GM19438 (cell line): ENCODE results near the gene RNF166.
"Not testable (repeated sequence)": the region's sequence is repeated elsewhere in the genome, so short reads cannot be mapped to it uniquely, and the experiment has no call there.

ENCODE experiments used
- ATAC-seq: cut with Tn5 transposase; IDR thresholded peaks from one replicate; pipeline ENCODE4 v1.9.1; 2021; ENCODE audit warnings: low read depth; ENCODE audit not compliant: unreplicated experiment

RNF166 gene

DNA sequence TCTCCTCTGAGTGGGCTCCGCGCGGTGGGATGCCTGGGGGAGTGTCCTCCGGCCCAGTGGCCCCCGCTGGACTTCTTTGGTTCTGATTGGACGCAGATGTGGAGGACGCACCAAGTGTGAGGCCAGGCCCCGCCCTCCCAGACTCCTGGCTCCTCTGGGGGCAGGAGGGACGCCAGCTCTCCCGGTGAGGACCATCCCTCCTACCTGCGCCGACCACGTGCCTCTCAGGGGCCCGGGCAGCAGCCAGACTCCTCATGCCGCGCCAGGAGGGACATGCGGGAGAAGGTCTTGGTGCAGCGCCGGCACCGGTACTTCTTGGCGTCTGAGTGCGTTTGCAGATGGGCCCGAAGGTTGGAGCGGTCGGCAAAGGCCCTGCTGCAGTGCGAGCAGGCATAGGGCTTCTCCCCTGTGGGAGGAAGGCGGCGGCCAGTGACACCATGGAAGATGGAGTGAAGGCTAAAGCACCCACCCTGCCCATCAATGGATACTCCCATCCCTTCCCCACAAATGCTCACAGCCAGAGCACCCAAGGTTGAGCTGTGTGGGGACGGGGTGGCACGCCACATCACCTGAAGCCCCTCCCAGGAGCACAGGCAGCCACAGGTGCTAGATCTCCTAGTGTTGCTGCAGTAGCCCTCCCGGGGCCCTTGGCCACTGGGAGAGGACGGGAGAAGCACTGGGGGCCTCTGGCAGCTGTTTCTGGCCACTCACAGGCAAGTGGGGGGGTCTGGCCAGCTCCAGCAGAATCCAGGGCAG is 27.8 kb downstream of the RNF166 start:
- ATAC-seq: no peak

GRCh38 chr16:88677721-88678120 is 28.5 kb downstream of the RNF166 start:
- no peak for ATAC-seq

DNA sequence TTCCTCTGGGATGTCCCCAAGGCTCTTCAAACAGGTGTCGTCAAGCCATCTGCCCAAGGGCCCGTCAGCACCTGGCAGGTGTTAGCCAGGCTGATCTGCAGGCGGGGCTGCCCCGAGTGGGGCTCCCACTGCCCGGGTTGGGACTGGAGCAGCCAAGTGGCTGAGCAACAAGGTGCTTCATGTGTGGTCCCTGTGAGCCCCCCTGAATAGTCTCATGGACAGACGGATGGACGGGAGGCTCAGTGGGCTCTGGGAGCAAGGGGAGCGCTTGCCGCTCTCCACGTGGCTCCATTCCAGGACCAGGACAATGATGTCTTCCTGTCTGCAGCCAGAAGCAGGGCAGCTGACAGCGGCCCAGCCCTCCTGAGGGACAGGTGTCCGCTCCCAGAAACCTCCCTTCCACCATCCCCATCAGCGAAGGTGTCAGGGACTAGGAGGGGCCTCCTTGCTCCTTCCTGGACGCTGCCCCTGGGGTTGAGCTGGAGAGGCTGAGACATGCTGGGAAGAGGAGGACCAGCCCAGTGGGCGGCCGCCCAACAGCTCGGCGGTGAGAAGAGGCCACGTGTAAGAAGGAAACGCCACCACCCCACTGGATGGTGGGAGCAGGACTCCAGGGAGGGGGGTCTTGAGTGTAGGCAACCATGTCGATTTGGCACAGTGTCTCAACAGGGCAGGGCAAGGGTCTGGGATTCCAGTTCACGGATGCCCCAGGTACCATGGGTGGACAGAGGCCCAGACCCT is 29.5 kb downstream of the RNF166 start:
- ATAC-seq: no peak

- ATAC-seq: no peak
Observed at GRCh38 chr16:88673716-88674379, 32.4 kb downstream of the RNF166 start.

DNA sequence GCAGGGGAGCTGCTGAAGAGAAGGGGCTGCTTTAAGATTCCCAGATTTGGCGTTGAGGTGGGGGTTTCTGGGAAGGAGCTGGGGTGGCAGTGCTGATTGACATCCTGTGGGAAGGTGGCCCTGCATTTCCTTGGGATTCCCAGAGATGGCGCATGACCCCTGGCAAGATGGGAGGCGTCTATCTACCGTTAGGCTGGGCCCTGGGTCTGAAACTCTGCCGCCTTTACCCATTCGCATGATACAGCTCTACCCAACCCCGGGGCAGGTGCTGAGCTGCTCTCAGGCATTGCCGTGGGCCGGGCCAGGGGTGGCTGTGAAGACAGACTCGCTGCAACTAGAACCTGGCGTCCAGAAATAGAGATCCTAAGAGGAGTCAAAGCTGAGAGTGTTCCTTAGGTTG is 33.4 kb downstream of the RNF166 start:
- ATAC-seq: no peak

DNA sequence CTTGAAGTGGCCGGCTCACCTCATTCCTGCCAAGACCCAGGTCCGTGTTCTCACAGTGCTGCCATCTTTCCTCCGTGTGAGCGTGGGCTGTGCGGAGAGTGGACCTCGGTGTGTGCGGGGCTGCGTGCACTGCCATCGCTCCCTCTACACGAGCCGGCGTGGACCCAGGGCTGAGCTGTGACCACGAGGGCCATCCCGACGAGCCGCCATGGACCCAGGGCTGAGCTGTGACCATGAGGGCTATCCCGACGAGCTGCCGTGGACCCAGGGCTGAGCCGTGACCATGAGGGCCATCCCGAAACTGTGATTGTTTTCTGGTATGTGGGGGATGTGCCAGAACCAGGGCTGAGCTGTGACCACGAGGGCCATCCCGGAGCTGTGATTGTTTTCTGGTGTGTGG is 34.4 kb downstream of the RNF166 start:
- ATAC-seq: no peak

DNA sequence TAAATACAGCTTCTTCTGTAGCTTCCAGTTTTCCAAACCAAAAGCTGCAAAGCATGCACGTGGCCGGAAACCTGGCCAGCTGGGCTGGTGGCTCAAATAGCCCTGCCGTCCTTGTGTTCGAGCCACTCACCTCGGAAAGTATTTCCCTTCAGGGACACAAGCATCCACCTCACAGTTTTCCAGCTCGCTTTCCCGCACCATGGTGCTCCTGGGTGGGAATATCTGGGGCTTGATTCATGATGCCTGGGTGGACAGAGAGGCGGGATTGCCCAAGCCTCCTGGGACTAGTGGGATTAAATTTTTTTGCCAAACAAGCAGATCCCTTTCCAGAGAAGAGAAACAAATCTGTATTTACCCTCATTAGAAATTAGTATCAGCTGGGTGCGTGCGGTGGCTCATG is 36.2 kb downstream of the RNF166 start:
- ATAC-seq: no peak

GRCh38 chr16:88669493-88669892 is 36.7 kb downstream of the RNF166 start:
- not testable (repeated sequence) for ATAC-seq

DNA sequence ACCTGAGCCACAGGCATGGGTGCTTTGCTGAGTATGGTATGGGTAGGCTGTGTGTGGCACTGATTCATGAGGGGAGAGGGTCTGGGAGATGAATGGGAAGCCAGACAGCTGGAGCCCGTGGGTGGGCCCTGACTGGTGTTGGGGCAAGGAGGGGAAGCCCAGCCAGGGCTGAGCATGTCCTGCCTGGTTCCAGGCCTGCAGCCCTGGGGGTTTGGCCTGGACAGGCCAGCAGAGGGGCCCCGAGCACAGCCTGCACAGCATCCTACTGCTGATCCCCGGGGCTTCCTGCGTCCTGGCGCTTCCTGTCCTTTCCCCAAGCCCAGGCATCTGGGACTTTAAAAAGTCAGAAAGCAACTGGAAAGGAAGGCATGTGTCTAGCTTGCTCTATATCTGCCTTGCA is 38.7 kb downstream of the RNF166 start:
- no peak for ATAC-seq

GRCh38 chr16:88665570-88665969 is 40.6 kb downstream of the RNF166 start:
- ATAC-seq: no peak

DNA sequence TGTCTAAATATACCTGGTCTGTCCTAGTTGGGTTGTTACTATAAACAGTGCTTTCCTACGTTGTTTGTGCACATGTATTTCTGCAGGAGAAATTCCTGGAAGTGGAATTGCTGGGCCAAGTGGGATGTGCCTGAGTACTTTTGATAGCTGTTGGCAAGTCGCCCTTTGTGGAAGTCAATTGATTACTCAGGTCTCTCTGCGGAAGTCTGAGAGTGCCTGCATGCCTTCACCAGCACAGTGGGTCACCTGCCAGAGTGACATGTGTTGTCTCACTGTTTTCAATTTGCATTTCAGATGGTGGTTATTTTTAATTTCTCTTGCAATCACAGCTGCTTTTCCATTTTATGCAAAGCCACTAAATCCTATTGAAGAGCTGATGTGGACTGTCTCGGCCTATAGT is 41.1 kb downstream of the RNF166 start:
- no peak for ATAC-seq

DNA sequence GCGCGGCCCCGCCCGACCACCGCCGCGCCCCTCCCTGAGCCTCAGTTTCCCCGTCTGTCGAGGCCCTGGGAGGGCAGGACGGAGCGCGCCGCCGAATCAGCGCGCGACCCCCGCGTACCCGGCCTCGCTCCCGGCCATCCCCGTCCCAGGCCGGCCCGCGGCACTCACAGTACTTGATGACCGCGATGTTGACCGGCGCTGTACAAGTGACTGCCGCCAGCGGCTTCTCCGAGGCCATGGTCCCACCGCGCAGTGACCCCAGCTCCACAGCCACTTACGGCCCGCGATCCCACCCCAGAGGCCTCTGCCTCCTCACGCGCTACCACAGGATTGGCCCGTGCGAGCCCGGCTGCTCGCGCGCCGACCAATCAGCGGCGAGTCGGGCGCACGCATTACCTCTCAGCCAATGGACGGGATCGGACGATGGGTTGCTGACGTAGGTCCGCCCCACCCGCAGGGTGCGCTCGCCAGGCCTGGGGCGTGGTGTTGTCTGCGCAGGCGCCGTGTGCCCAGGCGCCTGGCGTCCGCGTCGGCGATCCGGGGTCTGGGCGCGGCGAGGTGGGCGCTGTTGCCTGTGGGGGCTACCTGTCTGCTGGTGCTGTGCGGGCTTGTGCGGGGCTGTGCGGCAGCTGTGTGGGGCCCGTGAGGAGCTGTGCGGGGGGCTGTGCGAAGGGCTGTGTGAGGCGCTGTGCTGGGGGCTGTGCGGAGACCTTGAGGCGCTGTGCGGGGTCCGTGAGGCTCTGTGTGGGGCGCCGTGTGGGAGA is 43.2 kb downstream of the RNF166 start, which contains the start of gene MVD:
Gene MVD, minus strand, starts transcription at position 249 of the 764 bp plus-strand sequence. Its CDS starts 11 bp downstream, at position 238.
- ATAC-seq: peak; percentile 92

GRCh38 chr16:88662222-88662842 is 43.9 kb downstream of the RNF166 start:
- peak; percentile 4 for ATAC-seq

DNA sequence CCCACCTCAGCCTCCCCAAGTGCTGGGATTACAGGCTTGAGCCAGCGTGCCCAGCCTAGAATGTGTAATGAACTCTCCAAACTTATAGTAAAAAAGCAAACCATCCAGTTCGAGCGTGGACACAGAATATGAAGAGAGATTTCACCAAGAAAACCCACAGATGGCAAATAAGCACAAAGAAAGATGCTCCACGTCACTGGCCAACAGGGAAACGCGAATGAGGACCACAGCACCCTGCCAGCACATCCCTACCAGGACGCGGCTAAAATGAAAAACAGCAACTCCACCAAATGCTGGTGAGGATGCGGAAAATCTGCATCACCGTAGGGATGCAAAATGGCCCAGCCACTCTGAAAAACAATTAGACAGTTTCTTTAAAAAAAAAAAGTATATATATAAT is 44.7 kb downstream of the RNF166 start:
- ATAC-seq: no peak

- ATAC-seq: no peak
Observed at GRCh38 chr16:88659160-88659559, 47.0 kb downstream of the RNF166 start.

DNA sequence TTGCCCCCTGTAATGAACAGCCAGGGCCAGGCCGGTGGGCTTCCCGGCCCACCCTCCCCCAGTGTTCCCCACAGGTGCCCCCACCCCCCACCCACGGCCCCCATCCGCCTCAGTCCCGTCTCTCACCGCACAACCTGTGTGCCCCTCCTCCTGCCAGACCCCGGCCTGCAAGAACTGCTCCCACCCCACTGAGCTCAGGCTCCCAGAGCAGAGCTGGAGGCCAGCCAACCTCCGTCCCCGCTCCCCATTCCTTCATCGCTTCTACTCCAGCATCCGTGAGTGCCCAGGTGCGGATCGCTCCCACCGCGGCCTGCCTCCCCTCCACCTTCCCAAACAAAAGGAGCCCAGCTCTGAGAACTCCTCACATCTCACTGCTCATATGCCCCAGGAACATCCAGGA is 47.5 kb downstream of the RNF166 start:
- no peak for ATAC-seq

DNA sequence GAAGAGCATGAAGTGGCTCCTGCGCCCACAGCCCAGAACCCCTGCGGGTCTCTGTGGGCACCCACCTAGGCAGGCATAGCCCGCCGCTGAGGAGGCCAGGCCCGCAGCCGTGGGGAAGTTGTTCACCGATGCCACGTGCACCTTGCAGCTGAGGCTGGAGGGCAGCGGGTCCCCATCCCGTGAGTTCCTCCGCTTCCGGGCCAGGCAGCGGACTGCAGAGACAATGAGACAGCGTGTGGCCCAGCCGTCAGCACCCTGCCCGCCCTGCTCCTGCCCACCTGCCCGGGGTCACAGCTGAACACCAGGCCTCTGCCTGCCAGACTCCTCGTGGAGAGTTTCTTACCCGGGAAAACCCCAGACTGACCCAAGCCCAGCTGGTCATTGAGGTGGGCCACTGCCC is 48.8 kb downstream of the RNF166 start:
- ATAC-seq: no peak

DNA sequence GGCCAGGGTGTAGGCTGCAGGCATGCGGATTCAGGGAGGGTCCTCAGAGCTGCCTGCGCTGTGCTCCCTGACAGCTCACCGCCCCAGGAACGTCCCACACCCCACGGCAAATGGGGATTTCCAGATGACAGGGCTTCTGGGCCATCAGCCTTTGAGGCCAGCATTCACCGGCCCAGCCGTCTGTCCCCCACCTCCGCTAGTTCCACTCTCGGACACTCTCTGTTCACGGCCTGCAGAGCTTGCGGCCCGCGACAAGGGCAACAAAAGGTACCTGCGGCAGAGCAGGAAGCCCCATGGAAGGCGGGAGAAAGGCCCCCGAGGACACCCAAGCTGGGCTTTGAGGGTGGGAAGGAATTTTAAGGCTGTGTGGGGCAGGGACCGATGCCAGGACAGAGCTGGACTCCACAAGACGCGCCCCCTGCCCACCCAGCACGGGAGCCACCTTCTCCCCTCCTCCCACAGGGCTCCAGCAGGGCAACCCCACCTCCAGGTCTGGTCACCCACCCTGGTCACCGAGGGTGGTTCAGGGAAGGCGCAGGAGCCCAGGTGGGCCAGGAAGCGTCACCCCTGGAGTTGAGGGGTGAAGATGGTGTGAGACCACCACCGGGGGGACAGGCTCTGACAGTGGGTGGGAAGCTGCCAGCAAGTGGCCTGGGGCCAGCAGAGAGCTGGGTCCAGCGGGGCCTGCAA is 49.8 kb downstream of the RNF166 start:
- ATAC-seq: no peak

- no peak for ATAC-seq
Observed at GRCh38 chr16:88655733-88656281, 50.4 kb downstream of the RNF166 start.
